SH-SY5Y (cell line): ENCODE results near the gene PTPRG.

ENCODE experiments used
- GATA2 ChIP-seq: IDR thresholded peaks from 2 replicates; pipeline ENCODE4 v1.6.1; 2011; ENCODE audit warnings: mild to moderate bottlenecking, low read depth, low read length
- GATA3 ChIP-seq: IDR thresholded peaks from 2 replicates; pipeline ENCODE4 v1.6.1; 2011; ENCODE audit warnings: low read depth, mild to moderate bottlenecking, low read length, moderate library complexity

DNA sequence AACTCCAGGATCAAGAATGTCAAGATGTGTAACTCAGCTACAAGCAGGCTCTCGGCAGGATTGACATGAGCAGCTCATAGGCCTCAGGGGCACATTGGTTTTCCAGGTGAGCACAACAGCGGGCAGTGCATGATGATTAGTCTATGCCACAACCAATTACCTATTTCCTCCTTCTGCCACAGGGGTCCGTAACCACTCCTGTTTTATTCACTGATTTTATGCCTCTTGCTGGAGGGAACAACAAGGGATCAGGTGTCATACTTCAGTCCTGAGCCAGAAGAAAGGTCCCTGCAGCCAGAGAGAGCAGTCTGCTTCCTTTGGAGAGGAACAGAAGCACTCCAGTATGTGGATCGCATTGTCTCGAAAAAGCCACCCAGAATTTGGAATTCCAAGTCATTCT lies 35.1 kb upstream of the PTPRG start:
- TF ChIP-seq GATA2 (no peak), GATA3 (no peak)
